GM12878 (cell line): Measurements from ENCODE around the gene NEK1.
"Not testable (repeated sequence)": the region's sequence is repeated elsewhere in the genome, so short reads cannot be mapped to it uniquely, and the experiment has no call there.

Experiments
- BCL11A ChIP-seq: IDR thresholded peaks from 2 replicates; pipeline ENCODE4 v1.6.1; 2011; ENCODE audit warnings: low read depth, low read length
- BRCA1 ChIP-seq: IDR thresholded peaks from 2 replicates; pipeline ENCODE4 v1.6.1; 2011; ENCODE audit warnings: low read depth, low read length, improper control_type of control experiment
- NR2F1 ChIP-seq: fragments of 450-650 bp; conservative IDR thresholded peaks from 2 replicates; pipeline ENCODE4 v1.6.1; 2017; ENCODE audit warnings: mild to moderate bottlenecking
- REST ChIP-seq: IDR thresholded peaks from 2 replicates; pipeline ENCODE4 v1.6.1; 2012; ENCODE audit warnings: mild to moderate bottlenecking, low read depth, low read length
- TAF1 ChIP-seq: IDR thresholded peaks from 2 replicates; pipeline ENCODE4 v1.6.1; 2011; ENCODE audit warnings: mild to moderate bottlenecking, low read depth, low read length, borderline replicate concordance
- TCF7 ChIP-seq: IDR thresholded peaks from 2 replicates; pipeline ENCODE4 v1.6.1; 2014; ENCODE audit warnings: antibody characterized with exemption, borderline replicate concordance
- USF1 ChIP-seq: IDR thresholded peaks from 2 replicates; pipeline ENCODE4 v1.6.1; 2011; ENCODE audit warnings: borderline replicate concordance, low read depth, mild to moderate bottlenecking, moderate library complexity, mixed read lengths, low read length; ENCODE audit not compliant: insufficient read depth; ENCODE audit errors: extremely low read length
- TF ChIP-seq, protein P1 (sequence below), 3 experiments: IDR thresholded peaks in 2 of 3; conservative IDR thresholded peaks in 1 of 3; 2 replicates each; pipeline ENCODE4 v1.5.1; 2011; ENCODE audit warnings: low read depth in 3 of 3, low read length in 3 of 3, mild to moderate bottlenecking in 3 of 3, control low read depth in 2 of 3, moderate library complexity in 2 of 3, inconsistent platforms in 1 of 3, mixed read lengths in 1 of 3; ENCODE audit not compliant: control insufficient read depth in 2 of 3, insufficient read depth in 1 of 3; ENCODE audit errors: extremely low read depth in 1 of 3

- TF ChIP-seq, protein P1, sequence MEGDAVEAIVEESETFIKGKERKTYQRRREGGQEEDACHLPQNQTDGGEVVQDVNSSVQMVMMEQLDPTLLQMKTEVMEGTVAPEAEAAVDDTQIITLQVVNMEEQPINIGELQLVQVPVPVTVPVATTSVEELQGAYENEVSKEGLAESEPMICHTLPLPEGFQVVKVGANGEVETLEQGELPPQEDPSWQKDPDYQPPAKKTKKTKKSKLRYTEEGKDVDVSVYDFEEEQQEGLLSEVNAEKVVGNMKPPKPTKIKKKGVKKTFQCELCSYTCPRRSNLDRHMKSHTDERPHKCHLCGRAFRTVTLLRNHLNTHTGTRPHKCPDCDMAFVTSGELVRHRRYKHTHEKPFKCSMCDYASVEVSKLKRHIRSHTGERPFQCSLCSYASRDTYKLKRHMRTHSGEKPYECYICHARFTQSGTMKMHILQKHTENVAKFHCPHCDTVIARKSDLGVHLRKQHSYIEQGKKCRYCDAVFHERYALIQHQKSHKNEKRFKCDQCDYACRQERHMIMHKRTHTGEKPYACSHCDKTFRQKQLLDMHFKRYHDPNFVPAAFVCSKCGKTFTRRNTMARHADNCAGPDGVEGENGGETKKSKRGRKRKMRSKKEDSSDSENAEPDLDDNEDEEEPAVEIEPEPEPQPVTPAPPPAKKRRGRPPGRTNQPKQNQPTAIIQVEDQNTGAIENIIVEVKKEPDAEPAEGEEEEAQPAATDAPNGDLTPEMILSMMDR (IDR thresholded peaks at IDR 0.05 in 2 of 3, conservative IDR thresholded peaks at IDR 0.05 in 1 of 3; ENCODE audit: control insufficient read depth in 2 of 3, extremely low read depth in 1 of 3, insufficient read depth in 1 of 3, low read depth in 3 of 3, low read length in 3 of 3) = not testable (repeated sequence)
- TF ChIP-seq BCL11A, REST, TCF7, USF1, TAF1, BRCA1, NR2F1: not testable (repeated sequence)
These were observed 42.1 kb downstream of the NEK1 start for GRCh38 chr4:169570266-169570665.
